Measurements from ENCODE around the gene RNF20. TPM values are rescaled to one million over a fixed set of nuclear protein-coding genes. Genes with fewer than 3 reads are reported as not detected.

RNF20 gene
- total and polyA plus RNA-seq, 10 of the 15 experiments (the other 5 are each of a cell fraction or from before 2014, with no cell fraction given): 7.5 to 38.9 (median 26.7) TPM

GRCh38 chr9:101509572-101509971 lies 24.1 kb upstream of the RNF20 start:
- ChIA-PET SMC1A (ENCODE audit: uncharacterized antibody, unreplicated experiment) (no interaction called here), POLR2A (no interaction called here), RAD21 (ENCODE audit: unreplicated experiment) (no interaction called here), CTCF (no interaction called here)
- Histone ChIP-seq H3K4me3 (no peak overlapping the region), H3K9me3 (replicated peaks; ENCODE audit: control insufficient read depth, insufficient read depth, low read length) (no peaks in the 10 kb centered on the region), H3K4me1 (ENCODE audit: control insufficient read depth, insufficient read depth, low read length) (no peaks in the 10 kb centered on the region), H3K4me2 (ENCODE audit: control insufficient read depth, insufficient read depth) (no peak overlapping the region), H3K79me2 (ENCODE audit: control insufficient read depth, insufficient read depth, low read length) (no peaks in the 10 kb centered on the region), H3K27ac (ENCODE audit: control insufficient read depth, insufficient read depth) (no peak overlapping the region), H3K9ac (ENCODE audit: control insufficient read depth, insufficient read depth, low read length) (no peak overlapping the region), H2AFZ (ENCODE audit: control insufficient read depth, low read depth, low read length) (no peak overlapping the region), H3K27me3 (replicated peaks in 1 of 2; ENCODE audit: control insufficient read depth in 2 of 2, insufficient read depth in 2 of 2, low read length in 1 of 2) (no peaks in the 10 kb centered on the region; a peak in 1 of 4 replicates), H3K36me3 (ENCODE audit: control insufficient read depth in 2 of 2, insufficient read depth in 2 of 2, low read length in 1 of 2) (no peaks in the 10 kb centered on the region), H4K20me1 (ENCODE audit: control insufficient read depth, insufficient read depth) (no peaks in the 10 kb centered on the region)
- intact Hi-C loops (cut with micrococcal nuclease; ENCODE audit: unreplicated experiment) (no loop called here), in situ Hi-C loops (cut with MboI) (no loop called here)
- no peak for FAIRE-seq
- DNase-seq (ENCODE audit: low read depth, low spot score): no peak
- BruUV-seq (replicated peaks): no TSS peak
- no peak for ATAC-seq
- 2% methylated on average over 4 of the region's 4 CpGs for WGBS (ENCODE audit: insufficient coverage, insufficient replicate concordance, low lambda C conversion rate, missing lambda C conversion rate)
- TF ChIP-seq CUX1 (IDR thresholded peaks at IDR 0.05; ENCODE audit: insufficient replicate concordance, low read depth, low read length) (no peak), WRNIP1 (IDR thresholded peaks at IDR 0.05; ENCODE audit: borderline replicate concordance, low read depth, low read length) (no peak), CTCF (IDR thresholded peaks at IDR 0.05 in 2 of 3, conservative IDR thresholded peaks at IDR 0.05 in 1 of 3; ENCODE audit: control insufficient read depth in 2 of 3, extremely low read depth in 1 of 3, insufficient read depth in 1 of 3, low read depth in 3 of 3, low read length in 3 of 3) (no peak), ZNF687 (IDR thresholded peaks at IDR 0.05) (no peak), MEF2B (IDR thresholded peaks at IDR 0.05; ENCODE audit: partially characterized antibody, poor library complexity, severe bottlenecking) (no peak), SPI1 (IDR thresholded peaks at IDR 0.05; ENCODE audit: borderline replicate concordance, insufficient read depth, low read depth, low read length) (no peak), FOS (IDR thresholded peaks at IDR 0.05; ENCODE audit: borderline replicate concordance, extremely low read depth, insufficient read length) (no peak), TBL1XR1 (IDR thresholded peaks at IDR 0.05; ENCODE audit: low read depth, low read length) (no peak), NR2C1 (IDR thresholded peaks at IDR 0.05) (no peak), SMAD1 (IDR thresholded peaks at IDR 0.05; ENCODE audit: low read depth, partially characterized antibody) (no peak)

All from GM12878 (cell line).